Skeletal muscle tissue (tissue), 4 donors: ENCODE results near the gene RNF212. TPM values are rescaled to one million over a fixed set of nuclear protein-coding genes. Genes with fewer than 3 reads are reported as not detected.

Source experiments
- H3K27ac ChIP-seq: one replicate; pipeline ENCODE4 v1.7.0; 2013; ENCODE audit warnings: mild to moderate bottlenecking, low read depth, low read length, inconsistent platforms
- H3K27me3 ChIP-seq, 3 donors: one replicate each; pipeline ENCODE4 v1.7.0; 2013; ENCODE audit warnings: low read length in 3 of 3; ENCODE audit not compliant: control insufficient read depth in 3 of 3, insufficient read depth in 3 of 3
- H3K36me3 ChIP-seq, 3 donors: one replicate each; pipeline ENCODE4 v1.7.0; 2013; ENCODE audit warnings: low read length in 3 of 3; ENCODE audit not compliant: control insufficient read depth in 3 of 3, insufficient read depth in 3 of 3
- H3K4me1 ChIP-seq, 3 donors: one replicate each; pipeline ENCODE4 v1.7.0; 2013; ENCODE audit warnings: low read length in 3 of 3, mild to moderate bottlenecking in 3 of 3; ENCODE audit not compliant: control insufficient read depth in 3 of 3, insufficient read depth in 3 of 3
- H3K4me3 ChIP-seq, 3 donors: one replicate each; pipeline ENCODE4 v1.7.0; 2013; ENCODE audit warnings: low read length in 3 of 3
- H3K9ac ChIP-seq, 3 donors: one replicate each; pipeline ENCODE4 v1.7.0; 2013; ENCODE audit warnings: low read length in 3 of 3, mild to moderate bottlenecking in 3 of 3, moderate library complexity in 2 of 3, low read depth in 1 of 3
- H3K9me3 ChIP-seq, 3 donors: one replicate each; pipeline ENCODE4 v1.7.0; 2013; ENCODE audit warnings: low read length in 3 of 3; ENCODE audit not compliant: control insufficient read depth in 3 of 3
- total RNA-seq: library from RNA; depleted of rRNA; stranded (reverse); fragments of >200 nt; gene quantifications from one replicate; pipeline ENCODE4 v1.2.3, GENCODE V29; 2014
- donor health status: Osteomylitis.

The RNF212 gene
- total RNA-seq, 1 donor from 2014 or later, result 3.7 TPM

GRCh38 chr4:1031346-1031745 lies 82.0 kb downstream of the RNF212 start:
- H3K9me3 ChIP-seq, result no peaks in the 10 kb centered on the region
- H3K4me1 ChIP-seq, result peaks cover 5 to 16% (median 11%) of the 10 kb centered on the region in 3 donors
- H3K27ac ChIP-seq, result no peak overlapping the region
- no peaks in the 10 kb centered on the region for H3K36me3 ChIP-seq
- no peak overlapping the region for H3K9ac ChIP-seq
- peaks cover 37 to 74% (median 38%) of the 10 kb centered on the region in 3 donors for H3K27me3 ChIP-seq
- H3K4me3 ChIP-seq, result no peak overlapping the region

- Histone ChIP-seq H3K9me3 (no peaks in the 10 kb centered on the region), H3K27me3 (peaks cover 35 to 70% (median 38%) of the 10 kb centered on the region in 3 donors), H3K36me3 (peaks cover 0 to 6% (median 5%) of the 10 kb centered on the region in 3 donors), H3K4me1 (peaks cover 5 to 15% (median 12%) of the 10 kb centered on the region in 3 donors), H3K4me3 (no peak overlapping the region), H3K27ac (no peak overlapping the region), H3K9ac (no peak overlapping the region)
Observed at GRCh38 chr4:1030559-1030958, 82.8 kb downstream of the RNF212 start.

GRCh38 chr4:1030031-1030430 lies 83.3 kb downstream of the RNF212 start:
- Histone ChIP-seq H3K36me3 (peaks cover 0 to 10% (median 10%) of the 10 kb centered on the region in 3 donors), H3K9ac (no peak overlapping the region), H3K27me3 (peaks cover 35 to 65% (median 38%) of the 10 kb centered on the region in 3 donors), H3K27ac (no peak overlapping the region), H3K4me3 (no peak overlapping the region), H3K4me1 (peaks cover 5 to 12% (median 12%) of the 10 kb centered on the region in 3 donors), H3K9me3 (no peaks in the 10 kb centered on the region)

- no peak overlapping the region for H3K4me3 ChIP-seq
- no peaks in the 10 kb centered on the region for H3K9me3 ChIP-seq
- H3K4me1 ChIP-seq, result peaks cover 5 to 12% (median 11%) of the 10 kb centered on the region in 3 donors
- no peak overlapping the region for H3K9ac ChIP-seq
- peaks cover 0 to 11% (median 10%) of the 10 kb centered on the region in 3 donors for H3K36me3 ChIP-seq
- peaks cover 32 to 61% (median 38%) of the 10 kb centered on the region in 3 donors for H3K27me3 ChIP-seq
- no peak overlapping the region for H3K27ac ChIP-seq
Observed at GRCh38 chr4:1029529-1029928, 83.8 kb downstream of the RNF212 start.

GRCh38 chr4:1028574-1029220 lies 84.7 kb downstream of the RNF212 start:
- Histone ChIP-seq H3K27ac (no peak overlapping the region), H3K36me3 (peaks cover 2 to 11% (median 10%) of the 10 kb centered on the region in 3 donors), H3K9ac (no peak overlapping the region), H3K4me3 (no peak overlapping the region), H3K4me1 (peaks cover 0 to 6% (median 3%) of the 10 kb centered on the region in 3 donors), H3K27me3 (peaks cover 31 to 53% (median 36%) of the 10 kb centered on the region in 3 donors), H3K9me3 (no peaks in the 10 kb centered on the region)

- peaks cover 23 to 45% (median 29%) of the 10 kb centered on the region in 3 donors for H3K27me3 ChIP-seq
- H3K9ac ChIP-seq, result no peak overlapping the region
- no peaks in the 10 kb centered on the region for H3K9me3 ChIP-seq
- peaks cover 0 to 3% (median 0%) of the 10 kb centered on the region in 3 donors for H3K4me1 ChIP-seq
- H3K27ac ChIP-seq, result no peak overlapping the region
- H3K36me3 ChIP-seq, result peaks cover 2 to 11% (median 10%) of the 10 kb centered on the region in 3 donors
- H3K4me3 ChIP-seq, result no peak overlapping the region
Observed at GRCh38 chr4:1027915-1028238, 85.5 kb downstream of the RNF212 start.

- H3K9ac ChIP-seq, result no peak overlapping the region
- H3K4me1 ChIP-seq, result peaks cover 0 to 3% (median 0%) of the 10 kb centered on the region in 3 donors
- H3K4me3 ChIP-seq, result no peak overlapping the region
- peaks cover 2 to 11% (median 10%) of the 10 kb centered on the region in 3 donors for H3K36me3 ChIP-seq
- no peaks in the 10 kb centered on the region for H3K9me3 ChIP-seq
- no peak overlapping the region for H3K27ac ChIP-seq
- H3K27me3 ChIP-seq, result peaks cover 18 to 40% (median 24%) of the 10 kb centered on the region in 3 donors
Observed at GRCh38 chr4:1027219-1027914, 86.0 kb downstream of the RNF212 start.

GRCh38 chr4:1026115-1026514 lies 87.2 kb downstream of the RNF212 start:
- peak overlapping the region in 1 of 3 donors; percentile 13 for H3K4me3 ChIP-seq
- no peak overlapping the region for H3K9ac ChIP-seq
- H3K9me3 ChIP-seq, result no peaks in the 10 kb centered on the region
- H3K36me3 ChIP-seq, result peaks cover 2 to 11% (median 10%) of the 10 kb centered on the region in 3 donors
- H3K4me1 ChIP-seq, result peaks cover 0 to 3% (median 0%) of the 10 kb centered on the region in 3 donors
- H3K27ac ChIP-seq, result no peak overlapping the region
- H3K27me3 ChIP-seq, result peaks cover 7 to 28% (median 13%) of the 10 kb centered on the region in 3 donors

- Histone ChIP-seq H3K27me3 (peaks cover 0 to 19% (median 8%) of the 10 kb centered on the region in 3 donors), H3K36me3 (peaks cover 2 to 11% (median 10%) of the 10 kb centered on the region in 3 donors), H3K9me3 (no peaks in the 10 kb centered on the region), H3K4me1 (peaks cover 0 to 3% (median 0%) of the 10 kb centered on the region in 3 donors), H3K27ac (no peak overlapping the region), H3K4me3 (no peak overlapping the region), H3K9ac (no peak overlapping the region)
Observed at GRCh38 chr4:1024882-1025545, 88.3 kb downstream of the RNF212 start.
